ENCODE results near the gene ZSWIM9.

DNA sequence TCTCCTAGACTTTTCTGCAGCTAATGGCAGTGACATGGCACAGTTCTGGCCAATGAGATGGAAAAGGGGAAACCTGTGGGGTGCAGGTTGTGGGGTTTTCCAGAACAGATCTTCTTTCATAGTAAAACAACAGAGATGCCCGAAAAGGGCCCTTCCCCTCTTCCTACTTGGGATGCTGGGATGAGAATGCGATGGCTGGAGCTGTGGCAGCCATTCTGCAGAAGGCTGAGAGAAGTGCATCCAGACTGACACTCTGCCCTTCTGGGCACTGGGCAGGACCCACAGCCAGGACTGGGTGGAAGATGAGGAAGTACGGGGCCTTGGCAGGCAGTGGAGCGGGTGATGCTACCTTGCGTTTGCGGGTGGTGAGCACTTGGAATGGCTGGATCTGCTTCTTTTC, 42.9 kb upstream of the ZSWIM9 start:
- TF ChIP-seq, protein P1, sequence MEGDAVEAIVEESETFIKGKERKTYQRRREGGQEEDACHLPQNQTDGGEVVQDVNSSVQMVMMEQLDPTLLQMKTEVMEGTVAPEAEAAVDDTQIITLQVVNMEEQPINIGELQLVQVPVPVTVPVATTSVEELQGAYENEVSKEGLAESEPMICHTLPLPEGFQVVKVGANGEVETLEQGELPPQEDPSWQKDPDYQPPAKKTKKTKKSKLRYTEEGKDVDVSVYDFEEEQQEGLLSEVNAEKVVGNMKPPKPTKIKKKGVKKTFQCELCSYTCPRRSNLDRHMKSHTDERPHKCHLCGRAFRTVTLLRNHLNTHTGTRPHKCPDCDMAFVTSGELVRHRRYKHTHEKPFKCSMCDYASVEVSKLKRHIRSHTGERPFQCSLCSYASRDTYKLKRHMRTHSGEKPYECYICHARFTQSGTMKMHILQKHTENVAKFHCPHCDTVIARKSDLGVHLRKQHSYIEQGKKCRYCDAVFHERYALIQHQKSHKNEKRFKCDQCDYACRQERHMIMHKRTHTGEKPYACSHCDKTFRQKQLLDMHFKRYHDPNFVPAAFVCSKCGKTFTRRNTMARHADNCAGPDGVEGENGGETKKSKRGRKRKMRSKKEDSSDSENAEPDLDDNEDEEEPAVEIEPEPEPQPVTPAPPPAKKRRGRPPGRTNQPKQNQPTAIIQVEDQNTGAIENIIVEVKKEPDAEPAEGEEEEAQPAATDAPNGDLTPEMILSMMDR (IDR thresholded peaks at IDR 0.05; ENCODE audit: poor library complexity, severe bottlenecking) = no peak
- TF ChIP-seq, protein P2, sequence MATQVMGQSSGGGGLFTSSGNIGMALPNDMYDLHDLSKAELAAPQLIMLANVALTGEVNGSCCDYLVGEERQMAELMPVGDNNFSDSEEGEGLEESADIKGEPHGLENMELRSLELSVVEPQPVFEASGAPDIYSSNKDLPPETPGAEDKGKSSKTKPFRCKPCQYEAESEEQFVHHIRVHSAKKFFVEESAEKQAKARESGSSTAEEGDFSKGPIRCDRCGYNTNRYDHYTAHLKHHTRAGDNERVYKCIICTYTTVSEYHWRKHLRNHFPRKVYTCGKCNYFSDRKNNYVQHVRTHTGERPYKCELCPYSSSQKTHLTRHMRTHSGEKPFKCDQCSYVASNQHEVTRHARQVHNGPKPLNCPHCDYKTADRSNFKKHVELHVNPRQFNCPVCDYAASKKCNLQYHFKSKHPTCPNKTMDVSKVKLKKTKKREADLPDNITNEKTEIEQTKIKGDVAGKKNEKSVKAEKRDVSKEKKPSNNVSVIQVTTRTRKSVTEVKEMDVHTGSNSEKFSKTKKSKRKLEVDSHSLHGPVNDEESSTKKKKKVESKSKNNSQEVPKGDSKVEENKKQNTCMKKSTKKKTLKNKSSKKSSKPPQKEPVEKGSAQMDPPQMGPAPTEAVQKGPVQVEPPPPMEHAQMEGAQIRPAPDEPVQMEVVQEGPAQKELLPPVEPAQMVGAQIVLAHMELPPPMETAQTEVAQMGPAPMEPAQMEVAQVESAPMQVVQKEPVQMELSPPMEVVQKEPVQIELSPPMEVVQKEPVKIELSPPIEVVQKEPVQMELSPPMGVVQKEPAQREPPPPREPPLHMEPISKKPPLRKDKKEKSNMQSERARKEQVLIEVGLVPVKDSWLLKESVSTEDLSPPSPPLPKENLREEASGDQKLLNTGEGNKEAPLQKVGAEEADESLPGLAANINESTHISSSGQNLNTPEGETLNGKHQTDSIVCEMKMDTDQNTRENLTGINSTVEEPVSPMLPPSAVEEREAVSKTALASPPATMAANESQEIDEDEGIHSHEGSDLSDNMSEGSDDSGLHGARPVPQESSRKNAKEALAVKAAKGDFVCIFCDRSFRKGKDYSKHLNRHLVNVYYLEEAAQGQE (IDR thresholded peaks at IDR 0.05; ENCODE audit: borderline replicate concordance) = no peak
- no peak for TF ChIP-seq TAF1 (IDR thresholded peaks at IDR 0.05; ENCODE audit: low read depth)
- TF ChIP-seq POLR2AphosphoS5 (IDR thresholded peaks at IDR 0.05) = no peak
- TF ChIP-seq EZH2 (IDR thresholded peaks at IDR 0.05; ENCODE audit: borderline replicate concordance, insufficient read depth, low read length, poor library complexity, severe bottlenecking) = no peak
- TF ChIP-seq RAD21 (conservative IDR thresholded peaks at IDR 0.05) = no peak
- no peak for TF ChIP-seq MXI1 (conservative IDR thresholded peaks at IDR 0.05; ENCODE audit: poor library complexity, severe bottlenecking)
- no peak for TF ChIP-seq EP300 (conservative IDR thresholded peaks at IDR 0.05; ENCODE audit: poor library complexity, severe bottlenecking)
- no peak for TF ChIP-seq SMC3 (conservative IDR thresholded peaks at IDR 0.05; ENCODE audit: poor library complexity)
